ENCODE results near the gene PLA2G2C.

PLA2G2C gene

GRCh38 chr1:20185834-20186782, at the start of gene PLA2G2C, which contains the start of gene UBXN10:
Gene PLA2G2C, minus strand, starts transcription at chr1:20186518. Its CDS starts 9,155 bp downstream, at chr1:20177363.
Gene UBXN10, plus strand, starts transcription at chr1:20186096. Its CDS starts 4,466 bp downstream, at chr1:20190562.
- no peak within 1 kb of the TSS for H3K9ac ChIP-seq (ENCODE audit: low read length)
- H3K4me2 ChIP-seq (ENCODE audit: low read length), result no peak within 1 kb of the TSS
- no peaks in the 10 kb centered on the region for H4K20me1 ChIP-seq (ENCODE audit: insufficient read depth, low read length)
- H3K9me2 ChIP-seq (ENCODE audit: low read depth, low read length), result no peaks in the 10 kb centered on the region
- no peak for TF ChIP-seq EZH2 (IDR thresholded peaks at IDR 0.05; ENCODE audit: borderline replicate concordance, low read length)
- TF ChIP-seq CTCF (IDR thresholded peaks at IDR 0.05; ENCODE audit: low read length), result no peak
- H2AFZ ChIP-seq (ENCODE audit: low read length), result no peak within 1 kb of the TSS
- H3K27ac ChIP-seq (ENCODE audit: low read depth, low read length, poor library complexity, severe bottlenecking), result no peak within 1 kb of the TSS
- no peaks in the 10 kb centered on the region for H3K36me3 ChIP-seq (ENCODE audit: insufficient read depth, low read length)
- H3K9me3 ChIP-seq (ENCODE audit: low read length), result no peaks in the 10 kb centered on the region
- H3K27me3 ChIP-seq (ENCODE audit: insufficient read depth, low read length), result no peaks in the 10 kb centered on the region
- H3K4me1 ChIP-seq (ENCODE audit: insufficient read depth, low read length, severe bottlenecking), result no peaks in the 10 kb centered on the region
- H3F3A ChIP-seq (ENCODE audit: insufficient read depth, low read length), result no peaks in the 10 kb centered on the region
- H3K79me2 ChIP-seq (ENCODE audit: insufficient read depth, low read length), result no peaks in the 10 kb centered on the region
- H3K4me3 ChIP-seq (ENCODE audit: low read depth, low read length, poor library complexity, severe bottlenecking), result no peak within 1 kb of the TSS

- no peaks in the 10 kb centered on the region; the same call in 1 of the 2 replicates for H3K27me3 ChIP-seq (ENCODE audit: insufficient read depth, low read length)
- TF ChIP-seq CTCF (IDR thresholded peaks at IDR 0.05; ENCODE audit: low read length), result no peak
- TF ChIP-seq EZH2 (IDR thresholded peaks at IDR 0.05; ENCODE audit: borderline replicate concordance, low read length), result no peak
- no peak overlapping the region for H3K4me3 ChIP-seq (ENCODE audit: low read depth, low read length, poor library complexity, severe bottlenecking)
- H3F3A ChIP-seq (ENCODE audit: insufficient read depth, low read length), result no peaks in the 10 kb centered on the region
- H3K27ac ChIP-seq (ENCODE audit: low read depth, low read length, poor library complexity, severe bottlenecking), result no peak overlapping the region
- no peaks in the 10 kb centered on the region for H3K36me3 ChIP-seq (ENCODE audit: insufficient read depth, low read length)
- no peaks in the 10 kb centered on the region for H3K9me3 ChIP-seq (ENCODE audit: low read length)
- no peaks in the 10 kb centered on the region for H4K20me1 ChIP-seq (ENCODE audit: insufficient read depth, low read length)
- no peaks in the 10 kb centered on the region for H3K79me2 ChIP-seq (ENCODE audit: insufficient read depth, low read length)
- H3K9me2 ChIP-seq (ENCODE audit: low read depth, low read length), result no peaks in the 10 kb centered on the region
- no peak overlapping the region for H3K4me2 ChIP-seq (ENCODE audit: low read length)
- H2AFZ ChIP-seq (ENCODE audit: low read length), result no peak overlapping the region
- no peaks in the 10 kb centered on the region for H3K4me1 ChIP-seq (ENCODE audit: insufficient read depth, low read length, severe bottlenecking)
- H3K9ac ChIP-seq (ENCODE audit: low read length), result no peak overlapping the region
These were observed 48.6 kb upstream of the PLA2G2C start for GRCh38 chr1:20234788-20235535.

GRCh38 chr1:20233866-20234265, 47.5 kb upstream of the PLA2G2C start:
- H2AFZ ChIP-seq (ENCODE audit: low read length), result no peak overlapping the region
- H3K9me3 ChIP-seq (ENCODE audit: low read length), result no peaks in the 10 kb centered on the region
- H4K20me1 ChIP-seq (ENCODE audit: insufficient read depth, low read length), result no peaks in the 10 kb centered on the region
- TF ChIP-seq EZH2 (IDR thresholded peaks at IDR 0.05; ENCODE audit: borderline replicate concordance, low read length), result no peak
- no peak for TF ChIP-seq CTCF (IDR thresholded peaks at IDR 0.05; ENCODE audit: low read length)
- H3K79me2 ChIP-seq (ENCODE audit: insufficient read depth, low read length), result no peaks in the 10 kb centered on the region
- H3K9ac ChIP-seq (ENCODE audit: low read length), result no peak overlapping the region
- H3K27ac ChIP-seq (ENCODE audit: low read depth, low read length, poor library complexity, severe bottlenecking), result no peak overlapping the region
- H3K4me2 ChIP-seq (ENCODE audit: low read length), result no peak overlapping the region
- no peak overlapping the region for H3K4me3 ChIP-seq (ENCODE audit: low read depth, low read length, poor library complexity, severe bottlenecking)
- no peaks in the 10 kb centered on the region for H3K4me1 ChIP-seq (ENCODE audit: insufficient read depth, low read length, severe bottlenecking)
- no peaks in the 10 kb centered on the region for H3F3A ChIP-seq (ENCODE audit: insufficient read depth, low read length)
- no peaks in the 10 kb centered on the region for H3K9me2 ChIP-seq (ENCODE audit: low read depth, low read length)
- no peaks in the 10 kb centered on the region; the same call in 1 of the 2 replicates for H3K27me3 ChIP-seq (ENCODE audit: insufficient read depth, low read length)
- no peaks in the 10 kb centered on the region for H3K36me3 ChIP-seq (ENCODE audit: insufficient read depth, low read length)
